Femur (tissue), 1 donor: ENCODE results near the gene EIF1AD.
"Not testable (repeated sequence)": the region's sequence is repeated elsewhere in the genome, so short reads cannot be mapped to it uniquely, and the experiment has no call there.

Experiments used
- DNase-seq: peaks from one replicate; pipeline ENCODE4 v3.0.0-alpha.2; 2017

Gene EIF1AD, protein sequence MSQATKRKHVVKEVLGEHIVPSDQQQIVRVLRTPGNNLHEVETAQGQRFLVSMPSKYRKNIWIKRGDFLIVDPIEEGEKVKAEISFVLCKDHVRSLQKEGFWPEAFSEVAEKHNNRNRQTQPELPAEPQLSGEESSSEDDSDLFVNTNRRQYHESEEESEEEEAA

DNA sequence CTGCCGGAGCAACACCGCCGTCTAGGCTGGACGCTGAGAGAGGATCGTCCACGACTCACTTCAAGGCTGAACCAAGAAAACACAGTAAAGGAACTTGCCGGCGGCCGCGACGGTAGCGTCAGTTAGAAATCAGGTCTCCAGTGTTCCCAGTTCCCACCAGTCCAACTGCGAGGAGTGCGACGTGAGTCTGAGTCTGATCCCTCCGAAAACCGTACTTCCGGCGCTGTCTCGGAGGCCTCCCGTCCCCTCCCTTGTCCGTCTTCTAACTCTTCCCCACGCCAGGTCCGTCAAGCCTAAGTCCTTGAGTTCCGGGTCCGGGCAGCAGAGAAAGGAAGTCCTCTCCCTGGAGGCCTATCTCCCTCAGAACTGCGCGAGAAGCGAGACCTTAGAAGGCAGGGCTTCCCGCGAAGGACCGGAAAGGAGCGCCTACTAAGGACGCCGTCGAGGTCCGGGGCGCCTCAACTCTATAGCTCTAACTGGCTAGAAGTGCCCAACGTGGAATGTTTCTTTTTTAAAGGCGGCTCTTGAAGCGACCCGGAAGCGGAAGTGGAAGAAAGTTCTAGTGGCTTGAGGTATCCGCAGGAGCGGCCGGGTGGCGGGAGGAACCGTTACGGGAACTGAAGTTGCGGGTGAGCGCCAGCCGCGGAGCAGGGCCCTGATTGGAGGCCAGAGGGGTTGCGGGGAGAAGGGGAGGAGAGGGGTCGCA is at the start of gene EIF1AD, which contains the start of gene BANF1:
EIF1AD (minus strand) TSS at position 216 of the 706 bp plus-strand sequence. CDS start 1,768 bp downstream, outside the sequence.
BANF1 (plus strand) TSS at position 562 of the 706 bp plus-strand sequence. CDS start 748 bp downstream, outside the sequence.
- DNase-seq = peak; percentile 97

- no peak for DNase-seq
Observed at GRCh38 chr11:66051371-66051765, 49.4 kb upstream of the EIF1AD start.

DNA sequence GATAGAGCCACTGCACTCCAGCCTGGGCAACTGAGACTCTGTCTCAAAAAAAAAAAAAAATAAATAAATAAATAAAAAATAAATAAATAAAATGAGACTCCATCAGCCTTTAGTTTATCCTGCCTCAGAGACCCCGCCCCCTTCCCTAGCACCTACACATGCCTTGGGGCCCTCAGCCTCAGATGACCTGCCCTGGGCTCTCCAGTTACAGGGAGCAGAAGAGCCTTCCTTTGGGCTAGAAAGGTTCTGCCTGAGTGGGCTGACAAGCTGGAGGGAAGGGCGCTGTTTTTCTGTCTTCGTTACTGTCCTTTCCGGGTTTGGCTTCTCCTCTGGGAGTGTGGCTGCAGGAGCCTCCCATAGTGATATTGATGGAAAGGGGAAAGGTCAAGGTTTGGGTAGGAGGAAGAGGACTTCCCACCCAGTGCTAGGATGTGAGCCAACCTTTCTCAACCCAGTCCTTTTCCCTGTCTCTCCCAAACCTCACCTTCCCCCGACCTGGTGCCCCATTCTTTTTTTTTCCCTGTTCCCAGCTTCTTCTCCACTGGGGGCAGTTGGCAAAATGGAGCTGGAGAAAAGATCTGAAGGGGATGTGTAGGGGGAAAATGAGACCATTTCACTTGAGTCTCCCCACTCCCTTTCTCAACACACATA is 48.7 kb upstream of the EIF1AD start:
- no peak for DNase-seq

- peak; percentile 52 for DNase-seq
Observed at GRCh38 chr11:66048547-66049323, 46.8 kb upstream of the EIF1AD start, which contains the start of gene GAL3ST3. Gene GAL3ST3, minus strand, starts transcription at chr11:66049161. Its CDS starts 3,746 bp downstream, at chr11:66045415.

GRCh38 chr11:66047541-66048365 is 45.8 kb upstream of the EIF1AD start:
- no peak for DNase-seq

GRCh38 chr11:66046901-66047300 is 44.9 kb upstream of the EIF1AD start:
- no peak for DNase-seq

DNA sequence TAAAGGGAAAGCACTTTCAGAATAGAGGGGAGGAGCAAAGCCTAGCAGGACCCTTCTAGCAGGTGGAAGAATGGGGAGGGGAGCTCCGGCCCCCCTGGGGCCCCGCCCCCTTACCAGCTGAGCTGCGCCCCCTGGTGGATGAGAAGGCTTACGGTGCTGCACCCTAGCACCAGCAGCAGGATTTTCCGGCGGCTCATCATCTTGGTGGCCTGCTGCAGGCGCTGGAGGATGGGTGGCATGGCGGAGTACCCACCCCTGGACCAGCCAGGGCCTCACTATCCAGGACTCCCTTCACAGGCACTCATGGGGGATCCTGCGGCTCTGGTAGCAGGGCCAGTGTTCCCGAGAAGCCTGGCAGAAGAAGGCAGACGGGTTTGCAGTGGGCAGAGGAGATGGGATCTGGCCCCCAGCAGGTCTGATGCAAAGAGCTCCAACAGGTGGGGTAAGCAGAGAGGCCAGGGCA is 43.3 kb upstream of the EIF1AD start:
- peak; percentile 82 for DNase-seq

DNA sequence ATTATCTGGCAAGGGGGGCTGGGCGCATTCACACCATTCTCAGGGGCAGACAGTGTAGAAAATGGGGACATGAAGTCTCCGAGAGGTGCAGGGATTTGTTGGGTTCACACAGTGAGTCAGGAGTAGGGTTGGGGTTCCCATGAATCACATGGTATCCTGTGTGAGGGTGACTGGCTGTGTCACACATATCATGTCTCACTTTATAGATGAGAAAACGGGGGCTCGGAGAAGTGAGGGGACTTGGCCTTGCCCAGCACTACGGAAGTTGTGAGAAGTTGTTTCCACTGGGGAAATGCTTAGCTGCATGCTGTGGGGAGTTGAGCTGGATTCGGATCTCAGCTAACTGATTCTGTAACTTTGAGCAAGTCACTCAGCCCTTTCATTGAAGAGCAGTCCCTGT is 42.8 kb upstream of the EIF1AD start:
- DNase-seq = no peak

- no peak for DNase-seq
Observed at GRCh38 chr11:66042996-66043906, 41.3 kb upstream of the EIF1AD start.

- no peak for DNase-seq
Observed at GRCh38 chr11:66042227-66042995, 40.5 kb upstream of the EIF1AD start.

- no peak for DNase-seq
Observed at GRCh38 chr11:66039765-66040164, 37.8 kb upstream of the EIF1AD start.

- DNase-seq = no peak
Observed at GRCh38 chr11:66037327-66037726, 35.4 kb upstream of the EIF1AD start.

DNA sequence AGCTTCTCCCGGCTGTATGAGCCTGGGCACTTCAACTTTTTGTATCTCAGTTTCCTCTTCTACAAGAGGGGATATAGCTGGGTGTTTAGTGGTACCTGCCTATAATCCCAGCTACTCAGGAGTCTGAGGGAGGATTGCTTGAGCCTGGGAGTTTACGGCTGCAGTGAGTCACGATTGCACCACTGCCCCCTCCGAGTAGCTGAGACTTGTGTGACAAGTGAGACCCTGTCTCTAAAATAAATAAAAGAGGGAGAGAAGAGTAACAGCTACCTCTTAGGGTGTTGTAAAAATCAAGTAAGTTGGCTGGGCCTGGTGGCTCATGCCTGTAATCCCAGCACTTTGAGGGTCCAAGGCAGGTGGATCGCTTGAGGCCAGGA is 34.4 kb upstream of the EIF1AD start:
- no peak for DNase-seq

DNA sequence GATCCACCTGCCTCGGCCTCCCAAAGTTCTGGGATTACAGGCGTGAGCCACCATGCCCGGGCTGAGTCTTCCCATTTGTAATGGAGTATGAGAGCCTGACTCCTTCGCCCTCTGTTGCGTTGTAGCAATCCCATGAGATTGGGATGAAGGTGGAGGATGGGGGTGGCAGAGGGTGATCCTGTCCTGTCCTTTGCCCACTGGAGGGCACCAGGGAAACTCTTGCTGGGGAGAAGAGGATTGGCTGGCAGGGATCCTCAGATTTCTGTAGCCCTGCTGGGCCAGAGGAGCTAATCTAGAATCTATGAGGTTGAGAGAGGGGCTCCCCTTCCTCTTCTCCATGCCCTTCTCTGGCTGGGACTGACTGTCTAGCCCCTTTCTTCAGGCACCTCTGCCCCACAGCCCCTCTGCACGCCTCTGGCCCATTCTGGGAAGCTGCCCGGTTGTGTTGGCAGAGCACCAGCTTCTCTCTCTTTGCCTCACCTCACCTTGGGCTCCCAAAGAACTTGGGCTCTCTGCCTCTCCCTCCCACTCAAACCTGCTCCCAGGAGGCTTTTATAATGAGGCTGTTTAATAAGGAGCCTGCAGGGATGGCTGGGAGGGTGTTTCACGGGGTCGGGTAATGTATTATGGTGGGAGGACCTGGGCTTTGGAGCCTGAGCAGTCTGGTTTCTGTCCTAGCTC is 33.8 kb upstream of the EIF1AD start:
- DNase-seq = no peak

GRCh38 chr11:66032957-66033735 is 31.2 kb upstream of the EIF1AD start:
- no peak for DNase-seq

DNA sequence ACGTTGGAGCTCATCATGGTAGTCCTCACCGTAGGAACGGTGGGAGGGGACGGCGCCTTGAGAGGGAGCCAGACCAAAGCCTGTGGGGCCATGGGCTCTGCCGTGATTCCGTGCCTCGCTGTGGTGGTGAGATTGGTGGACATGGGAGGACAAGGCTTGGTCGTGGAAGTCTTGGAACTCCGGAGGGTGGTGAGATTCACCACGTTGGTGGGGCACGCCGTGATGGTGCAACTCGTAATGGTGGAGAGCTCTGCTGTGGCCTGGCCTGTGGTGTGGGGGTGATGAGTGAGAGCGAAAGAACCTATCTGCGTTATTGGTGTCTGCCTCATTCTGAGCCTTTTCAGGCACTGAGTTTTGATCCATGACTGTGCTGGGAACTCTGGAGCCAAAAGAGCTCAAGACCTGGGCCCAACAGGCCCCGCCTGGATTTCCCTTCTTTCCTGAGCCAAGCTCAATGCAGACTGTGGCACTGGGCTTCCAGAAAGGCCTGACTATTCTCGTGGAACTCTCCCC is 24.1 kb upstream of the EIF1AD start, which contains the start of gene CATSPER1:
CATSPER1 (minus strand) TSS at position 463 of the 513 bp plus-strand sequence; CDS start at position 363, 100 bp downstream.
- no peak for DNase-seq

DNA sequence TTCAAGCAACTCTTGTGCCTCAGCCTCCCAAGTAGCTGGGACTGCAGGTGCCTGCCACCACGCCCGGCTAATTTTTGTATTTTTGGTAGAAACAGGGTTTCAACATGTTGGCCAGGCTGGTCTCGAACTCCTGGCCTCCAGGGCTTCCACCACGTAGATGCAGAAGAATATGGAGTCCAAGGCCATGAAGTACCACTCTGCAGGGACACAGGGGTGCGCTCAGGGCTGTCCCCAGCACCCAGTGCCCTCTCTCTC is 21.2 kb upstream of the EIF1AD start:
- not testable (repeated sequence) for DNase-seq

GRCh38 chr11:66022401-66023185 is 20.6 kb upstream of the EIF1AD start:
- DNase-seq = peak; percentile 69
